OCI-M1 (cell line): ENCODE data around the gene MRGPRX2.

Experiments
- DNase-seq: peaks from one replicate; lab custom pipeline; 2025; lab: John Stamatoyannopoulos, UW

The MRGPRX2 gene

GRCh38 chr11:19075636-19076035, 15.1 kb upstream of the MRGPRX2 start:
- no peak for DNase-seq

GRCh38 chr11:19073454-19074415, 13.2 kb upstream of the MRGPRX2 start:
- DNase-seq: no peak

GRCh38 chr11:19072464-19072863, 11.9 kb upstream of the MRGPRX2 start:
- DNase-seq: no peak

GRCh38 chr11:19071255-19071654, 10.7 kb upstream of the MRGPRX2 start:
- peak; percentile 90 for DNase-seq

GRCh38 chr11:19059833-19060232, 684 bp downstream of the MRGPRX2 start:
- peak; percentile 69 for DNase-seq

GRCh38 chr11:19055905-19056304, 4.6 kb downstream of the MRGPRX2 start:
- no peak for DNase-seq

GRCh38 chr11:19055016-19055415, 5.5 kb downstream of the MRGPRX2 start:
- no peak for DNase-seq

- DNase-seq: no peak
These were observed 6.6 kb downstream of the MRGPRX2 start for GRCh38 chr11:19053909-19054308.

GRCh38 chr11:19050281-19050680, 10.2 kb downstream of the MRGPRX2 start:
- no peak for DNase-seq

- DNase-seq: no peak
These were observed 11.2 kb downstream of the MRGPRX2 start for GRCh38 chr11:19049351-19049750.

GRCh38 chr11:19040051-19040450, 20.5 kb downstream of the MRGPRX2 start:
- DNase-seq: no peak

- DNase-seq: no peak
These were observed 21.1 kb downstream of the MRGPRX2 start for GRCh38 chr11:19039409-19039808.

GRCh38 chr11:19032990-19033389, 27.5 kb downstream of the MRGPRX2 start:
- no peak for DNase-seq

- no peak for DNase-seq
These were observed 32.5 kb downstream of the MRGPRX2 start for GRCh38 chr11:19027829-19028595.

GRCh38 chr11:19026862-19027261, 33.7 kb downstream of the MRGPRX2 start:
- no peak for DNase-seq

- DNase-seq: peak; percentile 41
These were observed 34.8 kb downstream of the MRGPRX2 start for GRCh38 chr11:19025481-19026406.

GRCh38 chr11:19020831-19021230, 39.7 kb downstream of the MRGPRX2 start:
- DNase-seq: no peak

- DNase-seq: peak; percentile 3
These were observed 41.6 kb downstream of the MRGPRX2 start for GRCh38 chr11:19018901-19019300.

GRCh38 chr11:19013181-19013857, 47.2 kb downstream of the MRGPRX2 start:
- peak; percentile 41 for DNase-seq

GRCh38 chr11:19012636-19013035, 47.9 kb downstream of the MRGPRX2 start:
- DNase-seq: no peak
